Measurements from ENCODE around the gene RNASEH2B.

The RNASEH2B gene

GRCh38 chr13:51000061-51000460, 90.5 kb downstream of the RNASEH2B start:
- DNase-seq = no peak

GRCh38 chr13:51000571-51001260, 91.1 kb downstream of the RNASEH2B start:
- no peak for DNase-seq

- DNase-seq = no peak
These were observed 91.7 kb downstream of the RNASEH2B start for GRCh38 chr13:51001335-51001734.

GRCh38 chr13:51002736-51003135, 93.1 kb downstream of the RNASEH2B start:
- no peak for DNase-seq

- DNase-seq = no peak
These were observed 94.1 kb downstream of the RNASEH2B start for GRCh38 chr13:51003642-51004041.

GRCh38 chr13:51004111-51004865, 94.7 kb downstream of the RNASEH2B start:
- DNase-seq = no peak

- DNase-seq = no peak
These were observed 95.4 kb downstream of the RNASEH2B start for GRCh38 chr13:51004918-51005460.

- no peak for DNase-seq
These were observed 96.0 kb downstream of the RNASEH2B start for GRCh38 chr13:51005566-51005965.
